ENCODE data around the gene FGF21. TPM values are rescaled to one million over a fixed set of nuclear protein-coding genes. Genes with fewer than 3 reads are reported as not detected.

The FGF21 gene
- total RNA-seq, 4 donors from 2014 or later, result not detected

GRCh38 chr19:48749571-48750198 lies 5.6 kb upstream of the FGF21 start:
- H3K4me1 ChIP-seq, result peaks cover 12 to 43% (median 19%) of the 10 kb centered on the region in 3 donors
- peaks cover 0 to 48% (median 0%) of the 10 kb centered on the region in 4 donors for H3K27me3 ChIP-seq
- no peak for DNase-seq
- no peaks in the 10 kb centered on the region for H3K9me3 ChIP-seq
- H3K4me3 ChIP-seq, result no peak overlapping the region
- peaks cover 0 to 45% (median 0%) of the 10 kb centered on the region in 3 donors for H3K36me3 ChIP-seq
- intact Hi-C loops (cut with DNase I), result no loop called here
- TF ChIP-seq POLR2A (IDR thresholded peaks at IDR 0.05), result no peak
- TF ChIP-seq CTCF (IDR thresholded peaks at IDR 0.05), result no peak
- no peak overlapping the region for H3K27ac ChIP-seq
- WGBS, 2 donors, result 80 to 92% methylated on average over 3 to 4 of the region's 4 CpGs

- DNase-seq, result no peak
- H3K27me3 ChIP-seq, result peaks cover 0 to 48% (median 0%) of the 10 kb centered on the region in 4 donors
- intact Hi-C loops (cut with DNase I), result no loop called here
- no peaks in the 10 kb centered on the region for H3K9me3 ChIP-seq
- no peak for TF ChIP-seq CTCF (IDR thresholded peaks at IDR 0.05)
- TF ChIP-seq POLR2A (IDR thresholded peaks at IDR 0.05), result no peak
- H3K36me3 ChIP-seq, result peaks cover 0 to 45% (median 0%) of the 10 kb centered on the region in 3 donors
- H3K4me3 ChIP-seq, result no peak overlapping the region
- no peak overlapping the region for H3K27ac ChIP-seq
- peaks cover 12 to 43% (median 19%) of the 10 kb centered on the region in 3 donors for H3K4me1 ChIP-seq
- WGBS, 2 donors, result 80 to 98% methylated on average over 1 to 5 of the region's 31 CpGs
Observed at GRCh38 chr19:48750351-48750750, 5.0 kb upstream of the FGF21 start.

GRCh38 chr19:48750771-48751504 lies 4.4 kb upstream of the FGF21 start:
- Histone ChIP-seq H3K9me3 (no peaks in the 10 kb centered on the region), H3K27ac (peak overlapping the region in 1 of 4 donors; percentile 86), H3K27me3 (peaks cover 0 to 46% (median 0%) of the 10 kb centered on the region in 4 donors), H3K36me3 (peaks cover 0 to 45% (median 0%) of the 10 kb centered on the region in 3 donors), H3K4me1 (peaks cover 12 to 43% (median 19%) of the 10 kb centered on the region in 3 donors), H3K4me3 (peak overlapping the region in 2 of 4 donors; percentile 63 to 74)
- DNase-seq, result no peak
- TF ChIP-seq CTCF (IDR thresholded peaks at IDR 0.05), result no peak
- TF ChIP-seq POLR2A (IDR thresholded peaks at IDR 0.05), result no peak
- 83 to 86% methylated on average over 14 to 16 of the region's 29 CpGs for WGBS, 2 donors
- intact Hi-C loops (cut with DNase I), result no loop called here

GRCh38 chr19:48751845-48752495 lies 3.4 kb upstream of the FGF21 start:
- Histone ChIP-seq H3K27me3 (peaks cover 0 to 44% (median 0%) of the 10 kb centered on the region in 4 donors), H3K27ac (peak overlapping the region; percentile 63 to 86 (median 77)), H3K4me1 (peaks cover 12 to 34% (median 19%) of the 10 kb centered on the region in 3 donors), H3K36me3 (peaks cover 0 to 38% (median 0%) of the 10 kb centered on the region in 3 donors), H3K4me3 (peak overlapping the region; percentile 42 to 74 (median 60)), H3K9me3 (no peaks in the 10 kb centered on the region)
- no peak for DNase-seq
- 18 to 20% methylated on average over 17 to 18 of the region's 20 CpGs for WGBS, 2 donors
- no peak for TF ChIP-seq POLR2A (IDR thresholded peaks at IDR 0.05)
- TF ChIP-seq CTCF (IDR thresholded peaks at IDR 0.05), result no peak
- intact Hi-C loops (cut with DNase I), result no loop called here

Data from esophagus squamous epithelium (tissue), 5 donors.